Measurements from ENCODE around the gene HOXD4. TPM values are rescaled to one million over a fixed set of nuclear protein-coding genes. Genes with fewer than 3 reads are reported as not detected.

HOXD4 gene
- total RNA-seq, 1 experiment from 2014 or later = not detected

DNA sequence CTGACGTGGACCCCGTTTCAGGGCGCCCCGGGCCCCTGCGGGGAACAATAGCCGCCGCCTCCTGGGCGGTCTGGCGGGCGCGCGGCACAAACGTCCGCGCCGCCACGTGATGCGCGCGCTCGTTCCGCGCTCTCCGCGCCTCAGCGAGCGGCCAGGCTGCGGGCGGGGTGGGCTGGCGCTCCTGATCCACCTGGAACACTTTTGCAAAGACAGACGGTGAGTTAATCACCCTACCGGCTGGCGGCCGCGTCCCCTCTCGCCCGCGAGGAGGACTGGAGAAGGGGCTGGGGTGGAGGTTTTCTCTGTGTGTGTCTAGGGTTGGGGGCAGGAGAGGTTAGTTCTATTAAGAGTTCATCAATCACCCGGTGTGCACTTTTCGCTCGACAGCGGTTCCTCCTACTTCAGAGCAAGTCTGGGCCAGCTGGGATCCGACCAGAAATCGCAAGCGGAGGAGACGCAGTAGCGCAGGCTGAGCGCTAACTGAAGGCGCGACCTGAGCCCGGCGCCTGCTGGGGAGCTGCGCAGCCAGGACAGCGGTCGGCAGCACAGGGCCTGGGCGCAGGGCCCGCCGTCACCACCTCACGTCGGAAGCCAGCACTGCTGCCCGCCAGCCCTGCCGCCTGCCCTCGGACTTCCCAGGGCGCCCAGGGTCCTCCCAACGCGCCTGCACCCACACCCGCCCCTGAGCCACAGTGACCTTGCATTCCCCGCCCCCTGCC, 26.8 kb downstream of the HOXD4 start:
- H3K27me3 Mint-ChIP-seq (ENCODE audit: insufficient read depth, unreplicated experiment) = peaks cover 14% of the 10 kb centered on the region
- H3K4me1 Mint-ChIP-seq (ENCODE audit: insufficient read depth, unreplicated experiment) = no peaks in the 10 kb centered on the region
- CTCF ChIA-PET = interaction anchor here (0.7 kb wide), 1 partner anchor 474 kb away, joined by 3 read pairs; no protein-coding TSS in a partner anchor
- no peak for TF ChIP-seq CTCF (IDR thresholded peaks at IDR 0.05; ENCODE audit: unreplicated experiment)
- H3K36me3 Mint-ChIP-seq (ENCODE audit: insufficient read depth, unreplicated experiment) = no peaks in the 10 kb centered on the region
- no TSS peak for BruUV-seq (replicated peaks)
- H3K9me3 Mint-ChIP-seq (ENCODE audit: unreplicated experiment) = no peaks in the 10 kb centered on the region
- POLR2A ChIA-PET = no interaction called here
- no peak overlapping the region for H3K4me3 Mint-ChIP-seq (ENCODE audit: unreplicated experiment)
- peak; percentile 20 for DNase-seq (ENCODE audit: unreplicated experiment)
- intact Hi-C loops (cut with micrococcal nuclease) = no loop called here
- H3K27ac Mint-ChIP-seq (ENCODE audit: low read depth, unreplicated experiment) = no peak overlapping the region

GRCh38 chr2:176178757-176179295, 27.5 kb downstream of the HOXD4 start:
- no peaks in the 10 kb centered on the region for H3K36me3 Mint-ChIP-seq (ENCODE audit: insufficient read depth, unreplicated experiment)
- POLR2A ChIA-PET = no interaction called here
- BruUV-seq (replicated peaks) = no TSS peak
- CTCF ChIA-PET = interaction anchor here (0.7 kb wide), 2 partner anchors 473 to 477 kb away, joined by 3 read pairs; no protein-coding TSS in a partner anchor
- DNase-seq (ENCODE audit: unreplicated experiment) = peak; percentile 22
- H3K4me1 Mint-ChIP-seq (ENCODE audit: insufficient read depth, unreplicated experiment) = no peaks in the 10 kb centered on the region
- intact Hi-C loops (cut with micrococcal nuclease) = no loop called here
- no peak overlapping the region for H3K27ac Mint-ChIP-seq (ENCODE audit: low read depth, unreplicated experiment)
- H3K9me3 Mint-ChIP-seq (ENCODE audit: unreplicated experiment) = no peaks in the 10 kb centered on the region
- no peak for TF ChIP-seq CTCF (IDR thresholded peaks at IDR 0.05; ENCODE audit: unreplicated experiment)
- H3K4me3 Mint-ChIP-seq (ENCODE audit: unreplicated experiment) = no peak overlapping the region
- H3K27me3 Mint-ChIP-seq (ENCODE audit: insufficient read depth, unreplicated experiment) = peaks cover 14% of the 10 kb centered on the region

GRCh38 chr2:176181551-176181950, 30.2 kb downstream of the HOXD4 start:
- Mint-ChIP-seq H3K4me1 (ENCODE audit: insufficient read depth, unreplicated experiment) (no peaks in the 10 kb centered on the region), H3K4me3 (ENCODE audit: unreplicated experiment) (no peak overlapping the region), H3K36me3 (ENCODE audit: insufficient read depth, unreplicated experiment) (no peaks in the 10 kb centered on the region), H3K27ac (ENCODE audit: low read depth, unreplicated experiment) (no peak overlapping the region), H3K27me3 (ENCODE audit: insufficient read depth, unreplicated experiment) (peaks cover 14% of the 10 kb centered on the region), H3K9me3 (ENCODE audit: unreplicated experiment) (no peaks in the 10 kb centered on the region)
- no peak for TF ChIP-seq CTCF (IDR thresholded peaks at IDR 0.05; ENCODE audit: unreplicated experiment)
- ChIA-PET CTCF (interaction anchor here (0.6 to 1.2 kb wide), 3 partner anchors 18 to 372 kb away, joined by 3 to 6 read pairs (median 3); no protein-coding TSS in a partner anchor), POLR2A (no interaction called here)
- DNase-seq (ENCODE audit: unreplicated experiment) = no peak
- BruUV-seq (replicated peaks) = no TSS peak
- intact Hi-C loops (cut with micrococcal nuclease) = no loop called here

DNA sequence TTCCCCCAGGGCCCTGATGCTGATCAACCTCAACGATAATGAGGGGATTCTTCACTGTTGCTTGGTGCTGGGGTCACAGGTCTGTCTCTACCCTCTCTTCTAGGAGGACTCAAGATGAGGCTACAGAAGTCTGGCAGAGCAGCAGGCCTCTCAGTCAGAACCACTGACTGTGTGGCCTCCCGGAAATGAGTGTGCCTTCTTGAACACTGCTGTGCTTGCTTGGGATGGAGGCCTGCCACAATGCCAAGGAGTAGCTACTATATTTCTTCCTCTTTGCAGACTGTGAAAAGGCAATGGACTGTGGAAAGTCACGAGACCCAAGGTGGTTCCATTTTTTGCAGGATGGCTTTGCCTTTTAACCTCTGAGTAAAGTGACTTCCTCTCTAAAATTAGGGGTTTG, 31.3 kb downstream of the HOXD4 start:
- no peak for DNase-seq (ENCODE audit: unreplicated experiment)
- TF ChIP-seq CTCF (IDR thresholded peaks at IDR 0.05; ENCODE audit: unreplicated experiment) = no peak
- no peaks in the 10 kb centered on the region for H3K4me1 Mint-ChIP-seq (ENCODE audit: insufficient read depth, unreplicated experiment)
- ChIA-PET CTCF (interaction anchor here (0.6 to 1.1 kb wide), 2 partner anchors 383 to 455 kb away, joined by 3 to 4 read pairs; no protein-coding TSS in a partner anchor), POLR2A (no interaction called here)
- no peak overlapping the region for H3K4me3 Mint-ChIP-seq (ENCODE audit: unreplicated experiment)
- no peak overlapping the region for H3K27ac Mint-ChIP-seq (ENCODE audit: low read depth, unreplicated experiment)
- no TSS peak for BruUV-seq (replicated peaks)
- no peaks in the 10 kb centered on the region for H3K36me3 Mint-ChIP-seq (ENCODE audit: insufficient read depth, unreplicated experiment)
- no peaks in the 10 kb centered on the region for H3K9me3 Mint-ChIP-seq (ENCODE audit: unreplicated experiment)
- peaks cover 14% of the 10 kb centered on the region for H3K27me3 Mint-ChIP-seq (ENCODE audit: insufficient read depth, unreplicated experiment)
- intact Hi-C loops (cut with micrococcal nuclease) = no loop called here
